Liver (tissue), 9 donors: ENCODE results near the gene COL20A1. TPM values are rescaled to one million over a fixed set of nuclear protein-coding genes. Genes with fewer than 3 reads are reported as not detected.

Experiments
- DNase-seq: peaks from one replicate; pipeline ENCODE4 v3.0.0-alpha.2; 2017; ENCODE audit warnings: low spot score
- H3K27ac ChIP-seq, 2 donors: one replicate each; pipeline ENCODE4 v1.7.0; 2013; ENCODE audit warnings: inconsistent platforms in 2 of 2, low read length in 2 of 2, control low read depth in 1 of 2, low read depth in 1 of 2, mild to moderate bottlenecking in 1 of 2
- H3K27me3 ChIP-seq, 4 donors: one replicate each; pipeline versions ENCODE4 v1.6.1 to v1.7.0; 2013; ENCODE audit warnings: low read length in 3 of 4, inconsistent platforms in 1 of 4, mild to moderate bottlenecking in 1 of 4, moderate library complexity in 1 of 4; ENCODE audit not compliant: control insufficient read depth in 4 of 4, insufficient read depth in 4 of 4
- H3K36me3 ChIP-seq, 4 donors: one replicate each; pipeline versions ENCODE4 v1.6.1 to v1.7.0; 2013; ENCODE audit warnings: low read length in 3 of 4, mild to moderate bottlenecking in 3 of 4, low read depth in 1 of 4, moderate library complexity in 1 of 4; ENCODE audit not compliant: control insufficient read depth in 4 of 4, insufficient read depth in 3 of 4
- H3K4me1 ChIP-seq, 4 donors: one replicate each; pipeline versions ENCODE4 v1.6.1 to v1.7.0; 2013; ENCODE audit warnings: low read length in 3 of 4, mild to moderate bottlenecking in 3 of 4, moderate library complexity in 1 of 4; ENCODE audit not compliant: control insufficient read depth in 4 of 4, insufficient read depth in 4 of 4
- H3K4me3 ChIP-seq, 3 donors: one replicate each; pipeline versions ENCODE4 v1.6.1 to v1.7.0; 2013; ENCODE audit warnings: low read length in 3 of 3, control low read depth in 1 of 3, low read depth in 1 of 3, mild to moderate bottlenecking in 1 of 3
- H3K9ac ChIP-seq, 2 donors: one replicate each; pipeline ENCODE4 v1.7.0; 2013; ENCODE audit warnings: low read length in 2 of 2, mild to moderate bottlenecking in 2 of 2, moderate library complexity in 2 of 2, control low read depth in 1 of 2, low read depth in 1 of 2
- H3K9me3 ChIP-seq, 4 donors: one replicate each; pipeline versions ENCODE4 v1.6.1 to v1.7.0; 2013; ENCODE audit warnings: low read length in 3 of 4; ENCODE audit not compliant: control insufficient read depth in 4 of 4
- ATF3 ChIP-seq: IDR thresholded peaks from 2 replicates; pipeline ENCODE4 v1.6.1; 2016; ENCODE audit warnings: antibody characterized with exemption
- CTCF ChIP-seq: fragments of 150-350 bp; IDR thresholded peaks from 2 replicates; pipeline ENCODE4 v1.5.1; 2017; ENCODE audit warnings: improper control_type of control experiment, low read depth, low read length; ENCODE audit not compliant: missing input control
- EGR1 ChIP-seq, 2 donors: IDR thresholded peaks; 2 replicates each; pipeline ENCODE4 v1.6.1; 2016 to 2018; ENCODE audit warnings: antibody characterized with exemption in 2 of 2, low read depth in 2 of 2
- FOXA1 ChIP-seq: IDR thresholded peaks from 2 replicates; pipeline ENCODE4 v1.6.1; 2016; ENCODE audit warnings: antibody characterized with exemption
- FOXA2 ChIP-seq: IDR thresholded peaks from 2 replicates; pipeline ENCODE4 v1.6.1; 2016; ENCODE audit warnings: antibody characterized with exemption
- GABPA ChIP-seq, 2 donors: IDR thresholded peaks in 1 of 2; conservative IDR thresholded peaks in 1 of 2; 2 replicates each; pipeline ENCODE4 v1.6.1; 2016; ENCODE audit warnings: antibody characterized with exemption in 2 of 2, mild to moderate bottlenecking in 1 of 2, moderate library complexity in 1 of 2
- HNF4A ChIP-seq, 2 donors: conservative IDR thresholded peaks; 2 replicates each; pipeline ENCODE4 v1.6.1; 2016; ENCODE audit warnings: antibody characterized with exemption in 2 of 2, mild to moderate bottlenecking in 2 of 2
- JUND ChIP-seq, 2 donors: IDR thresholded peaks; 2 replicates each; pipeline ENCODE4 v1.6.1; 2016; ENCODE audit warnings: antibody characterized with exemption in 2 of 2
- MAX ChIP-seq: IDR thresholded peaks from 2 replicates; pipeline ENCODE4 v1.6.1; 2016; ENCODE audit warnings: antibody characterized with exemption
- NR2F2 ChIP-seq: IDR thresholded peaks from 2 replicates; pipeline ENCODE4 v1.6.1; 2016; ENCODE audit warnings: antibody characterized with exemption
- RAD21 ChIP-seq, 2 donors: IDR thresholded peaks; 2 replicates each; pipeline ENCODE4 v1.6.1; 2016; ENCODE audit warnings: antibody characterized with exemption in 2 of 2, mild to moderate bottlenecking in 2 of 2
- REST ChIP-seq: IDR thresholded peaks from 2 replicates; pipeline ENCODE4 v1.6.1; 2016; ENCODE audit warnings: antibody characterized with exemption, mild to moderate bottlenecking
- RXRA ChIP-seq, 2 donors: IDR thresholded peaks; 2 replicates each; pipeline ENCODE4 v1.6.1; 2017 to 2018; ENCODE audit warnings: antibody characterized with exemption in 2 of 2, mild to moderate bottlenecking in 1 of 2
- SP1 ChIP-seq: IDR thresholded peaks from 2 replicates; pipeline ENCODE4 v1.6.1; 2018; ENCODE audit warnings: antibody characterized with exemption, mild to moderate bottlenecking
- TAF1 ChIP-seq: conservative IDR thresholded peaks from 2 replicates; pipeline ENCODE4 v1.6.1; 2016; ENCODE audit warnings: antibody characterized with exemption, mild to moderate bottlenecking
- ZBTB33 ChIP-seq: IDR thresholded peaks from 2 replicates; pipeline ENCODE4 v1.6.1; 2016; ENCODE audit warnings: antibody characterized with exemption
- WGBS: extraction: QIAGEN DNeasy Blood & Tissue Kit; methylation state at CpG from one replicate; pipeline ENCODE4 v1.1.7; 2013; 5-methylcytosine and 5-hydroxymethylcytosine counted together
- polyA plus RNA-seq, 2 donors: library from polyadenylated mRNA; stranded (reverse) in 1 of 2; unstranded in 1 of 2; fragments of 200-250 nt in 1 of 2; fragments of >200 nt in 1 of 2; fragmentation: Nextera tagmentation in 1 of 2; extraction: Ambion mirVana in 1 of 2; gene quantifications; one replicate each; pipeline versions ENCODE4 v1.2.1 to v1.2.3, GENCODE V29; 2013 to 2015
- total RNA-seq, 2 donors: library from RNA; depleted of rRNA; stranded (reverse); fragments of >200 nt; gene quantifications; one replicate each; pipeline ENCODE4 v1.2.3, GENCODE V29; 2014
- donor health status: healthy.
- donor health status: healthy.
- donor health status: healthy.
- donor health status: healthy.
- donor health status: healthy.

Gene COL20A1
- total and polyA plus RNA-seq, 4 donors = not detected

- no peak for TF ChIP-seq HNF4A (conservative IDR thresholded peaks at IDR 0.05)
Measured at GRCh38 chr20:63316502-63316921, 23.5 kb downstream of the COL20A1 start (continued).

- H3K9me3 ChIP-seq = no peaks in the 10 kb centered on the region
- no peaks in the 10 kb centered on the region for H3K36me3 ChIP-seq
- no peak overlapping the region for H3K27ac ChIP-seq
- H3K27me3 ChIP-seq = no peaks in the 10 kb centered on the region
- WGBS = 88% methylated on average over 6 of the region's 6 CpGs
- TF ChIP-seq HNF4A (conservative IDR thresholded peaks at IDR 0.05) = no peak
- TF ChIP-seq RAD21 (IDR thresholded peaks at IDR 0.05) = no peak
- TF ChIP-seq ZBTB33 = no peak
- TF ChIP-seq MAX = no peak
- TF ChIP-seq FOXA1 = no peak
- no peak for TF ChIP-seq FOXA2
- TF ChIP-seq CTCF = no peak
- no peak for TF ChIP-seq SP1
- TF ChIP-seq TAF1 = no peak
- no peak for TF ChIP-seq ATF3
- no peak overlapping the region for H3K4me3 ChIP-seq
- no peak overlapping the region for H3K9ac ChIP-seq
- DNase-seq = no peak
- no peaks in the 10 kb centered on the region for H3K4me1 ChIP-seq
Measured at GRCh38 chr20:63317061-63317460, 24.1 kb downstream of the COL20A1 start.

GRCh38 chr20:63317601-63318291 is 24.8 kb downstream of the COL20A1 start:
- Histone ChIP-seq H3K4me3 (no peak overlapping the region), H3K9me3 (no peaks in the 10 kb centered on the region), H3K36me3 (no peaks in the 10 kb centered on the region), H3K9ac (no peak overlapping the region), H3K27ac (no peak overlapping the region), H3K27me3 (no peaks in the 10 kb centered on the region), H3K4me1 (no peaks in the 10 kb centered on the region)
- TF ChIP-seq SP1 = no peak
- TF ChIP-seq CTCF = no peak
- TF ChIP-seq TAF1 = no peak
- no peak for TF ChIP-seq EGR1 (IDR thresholded peaks at IDR 0.05; ENCODE audit: low read depth in 2 of 2)
- no peak for TF ChIP-seq REST
- no peak for TF ChIP-seq JUND (IDR thresholded peaks at IDR 0.05)
- no peak for TF ChIP-seq ATF3
- no peak for TF ChIP-seq RXRA (IDR thresholded peaks at IDR 0.05)
- no peak for TF ChIP-seq FOXA2
- TF ChIP-seq NR2F2 = no peak
- no peak for TF ChIP-seq HNF4A (conservative IDR thresholded peaks at IDR 0.05)
- no peak for TF ChIP-seq ZBTB33
- TF ChIP-seq GABPA (IDR thresholded peaks at IDR 0.05 in 1 of 2, conservative IDR thresholded peaks at IDR 0.05 in 1 of 2) = no peak
- DNase-seq = no peak
- 79% methylated on average over 18 of the region's 18 CpGs for WGBS
